Large intestine (tissue), 12 donors: ENCODE measurements around the gene IL22RA1. TPM values are rescaled to one million over a fixed set of nuclear protein-coding genes. Genes with fewer than 3 reads are reported as not detected.

ENCODE experiments used
- DNase-seq, 2 donors: peaks; one replicate each; pipeline versions ENCODE4 v3.0.0 to v3.0.0-alpha.2; 2013
- H3K27ac ChIP-seq: one replicate; pipeline ENCODE4 v1.5.1; 2013; ENCODE audit warnings: low read length
- H3K27me3 ChIP-seq: 2 replicates; pipeline ENCODE4 v1.6.1; 2013; ENCODE audit warnings: low read length; ENCODE audit not compliant: control insufficient read depth, insufficient read depth
- H3K36me3 ChIP-seq: 2 replicates; pipeline ENCODE4 v1.6.1; 2013; ENCODE audit warnings: low read length; ENCODE audit not compliant: control insufficient read depth, insufficient read depth
- H3K4me1 ChIP-seq: one replicate; pipeline ENCODE4 v1.6.1; 2013; ENCODE audit warnings: low read length; ENCODE audit not compliant: control insufficient read depth, insufficient read depth
- H3K4me3 ChIP-seq: one replicate; pipeline ENCODE4 v1.5.1; 2013; ENCODE audit warnings: low read length
- H3K9me3 ChIP-seq: one replicate; pipeline ENCODE4 v1.6.1; 2013; ENCODE audit warnings: mild to moderate bottlenecking, low read depth, low read length, moderate library complexity; ENCODE audit not compliant: control insufficient read depth
- WGBS: methylation state at CpG from one replicate; pipeline ENCODE4 v1.1.5; 2013; ENCODE audit warnings: low lambda C conversion rate; ENCODE audit not compliant: insufficient coverage; 5-methylcytosine and 5-hydroxymethylcytosine counted together
- long read RNA-seq, 11 donors: transcript quantifications; one replicate each; lab custom pipeline, GENCODE V29; 2026
- polyA plus RNA-seq: library from polyadenylated mRNA; unstranded; fragments of 120-200 nt; gene quantifications from one replicate; pipeline ENCODE4 v1.2.1, GENCODE V29; 2013

IL22RA1 gene, protein sequence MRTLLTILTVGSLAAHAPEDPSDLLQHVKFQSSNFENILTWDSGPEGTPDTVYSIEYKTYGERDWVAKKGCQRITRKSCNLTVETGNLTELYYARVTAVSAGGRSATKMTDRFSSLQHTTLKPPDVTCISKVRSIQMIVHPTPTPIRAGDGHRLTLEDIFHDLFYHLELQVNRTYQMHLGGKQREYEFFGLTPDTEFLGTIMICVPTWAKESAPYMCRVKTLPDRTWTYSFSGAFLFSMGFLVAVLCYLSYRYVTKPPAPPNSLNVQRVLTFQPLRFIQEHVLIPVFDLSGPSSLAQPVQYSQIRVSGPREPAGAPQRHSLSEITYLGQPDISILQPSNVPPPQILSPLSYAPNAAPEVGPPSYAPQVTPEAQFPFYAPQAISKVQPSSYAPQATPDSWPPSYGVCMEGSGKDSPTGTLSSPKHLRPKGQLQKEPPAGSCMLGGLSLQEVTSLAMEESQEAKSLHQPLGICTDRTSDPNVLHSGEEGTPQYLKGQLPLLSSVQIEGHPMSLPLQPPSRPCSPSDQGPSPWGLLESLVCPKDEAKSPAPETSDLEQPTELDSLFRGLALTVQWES
- 100 TPM for polyA plus RNA-seq
- long read RNA-seq, donor 1, transcript IL22RA1-201 (7 exons, 2,798 nt) = major isoform, 9 of 9 reads
- long read RNA-seq, donor 1, partial matches to known transcripts = 0 of 9 reads
- long read RNA-seq, donor 1, other reads (novel, unspliced or antisense) = 0 of 9 reads
- long read RNA-seq, donor 2, transcript IL22RA1-201 (7 exons, 2,798 nt) = major isoform, 26 of 82 reads
- long read RNA-seq, donor 2, partial matches to known transcripts = 56 of 82 reads
- long read RNA-seq, donor 2, other reads (novel, unspliced or antisense) = 0 of 82 reads
- long read RNA-seq, donor 3 = 0 reads
- long read RNA-seq, donor 4, partial matches to known transcripts = 0 of 3 reads
- long read RNA-seq, donor 4, other reads (novel, unspliced or antisense) = 0 of 3 reads
- long read RNA-seq, donor 5, transcript IL22RA1-201 (7 exons, 2,798 nt) = major isoform, 10 of 10 reads
- long read RNA-seq, donor 5, partial matches to known transcripts = 0 of 10 reads
- long read RNA-seq, donor 5, other reads (novel, unspliced or antisense) = 0 of 10 reads
- long read RNA-seq, donor 6, transcript IL22RA1-201 (7 exons, 2,798 nt) = major isoform, 24 of 29 reads
- long read RNA-seq, donor 6, partial matches to known transcripts = 5 of 29 reads
- long read RNA-seq, donor 6, other reads (novel, unspliced or antisense) = 0 of 29 reads
- long read RNA-seq, donor 7, transcript IL22RA1-201 (7 exons, 2,798 nt) = major isoform, 5 of 5 reads
- long read RNA-seq, donor 7, partial matches to known transcripts = 0 of 5 reads
- long read RNA-seq, donor 7, other reads (novel, unspliced or antisense) = 0 of 5 reads
- long read RNA-seq, donor 8, transcript IL22RA1-201 (7 exons, 2,798 nt) = major isoform, 30 of 43 reads
- long read RNA-seq, donor 8, partial matches to known transcripts = 13 of 43 reads
- long read RNA-seq, donor 8, other reads (novel, unspliced or antisense) = 0 of 43 reads
- long read RNA-seq, donor 9, transcript IL22RA1-201 (7 exons, 2,798 nt) = major isoform, 16 of 30 reads
- long read RNA-seq, donor 9, partial matches to known transcripts = 14 of 30 reads
- long read RNA-seq, donor 9, other reads (novel, unspliced or antisense) = 0 of 30 reads
- long read RNA-seq, donor 10, transcript IL22RA1-201 (7 exons, 2,798 nt) = major isoform, 26 of 44 reads
- long read RNA-seq, donor 10, partial matches to known transcripts = 13 of 44 reads
- long read RNA-seq, donor 10, other reads (novel, unspliced or antisense) = 5 of 44 reads
- long read RNA-seq, donor 11, transcript IL22RA1-201 (7 exons, 2,798 nt) = major isoform, 7 of 7 reads
- long read RNA-seq, donor 11, partial matches to known transcripts = 0 of 7 reads
- long read RNA-seq, donor 11, other reads (novel, unspliced or antisense) = 0 of 7 reads

DNA sequence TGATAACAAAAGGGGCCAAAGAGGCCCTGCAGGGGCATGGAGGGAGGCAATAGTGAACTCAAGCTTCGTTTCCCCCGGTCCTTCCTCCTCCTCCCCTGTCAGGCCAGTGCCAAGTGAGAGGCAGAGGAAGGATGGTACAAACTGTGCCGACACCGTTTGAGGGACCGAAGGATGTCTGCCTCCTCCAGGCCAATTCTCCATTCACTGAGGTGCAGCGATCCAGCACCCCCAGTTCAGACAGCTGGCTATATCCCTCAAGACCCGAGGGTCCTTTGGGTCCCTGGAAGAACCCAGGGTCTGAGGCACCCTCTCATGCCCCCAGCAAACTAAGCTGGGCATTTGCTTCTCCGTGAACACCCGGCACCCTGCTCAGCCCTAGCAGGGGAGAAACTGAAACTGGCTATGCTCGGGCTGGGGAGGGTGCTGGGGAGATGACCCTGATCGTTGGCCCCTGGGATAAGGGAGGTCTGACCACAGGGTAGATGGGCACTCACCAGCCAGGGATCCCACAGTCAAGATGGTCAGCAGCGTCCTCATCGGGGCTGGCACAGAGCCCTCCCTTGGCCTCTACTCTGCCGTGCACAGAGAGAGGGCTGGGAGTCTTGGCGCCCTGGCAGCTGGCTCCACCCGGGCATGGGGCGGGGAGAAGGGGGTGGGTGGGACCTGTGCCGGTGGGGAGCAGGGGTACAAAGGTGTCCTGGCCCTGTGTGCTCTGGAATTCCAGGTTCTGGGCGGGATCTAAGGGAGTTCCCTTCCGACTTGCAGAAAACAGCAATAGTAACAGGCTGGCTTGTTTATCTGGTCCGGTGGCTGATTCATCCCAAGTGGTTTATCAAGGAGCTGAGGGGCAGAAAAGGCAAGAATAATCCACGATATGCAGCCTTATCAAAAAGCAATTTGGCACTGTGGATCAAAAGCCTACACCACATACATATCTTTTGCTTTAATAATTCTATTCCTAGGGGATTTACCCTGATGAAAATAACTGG lies at the start of gene IL22RA1:
TSS of gene IL22RA1 (minus strand) at position 595 of the 989 bp plus-strand sequence. CDS start at position 537, 58 bp downstream.
- Histone ChIP-seq H3K4me1 (peaks cover 39% of the 10 kb centered on the region), H3K9me3 (no peaks in the 10 kb centered on the region), H3K27ac (peak within 1 kb of the TSS; percentile 95), H3K36me3 (peaks cover 16% of the 10 kb centered on the region), H3K4me3 (peak within 1 kb of the TSS; percentile 85), H3K27me3 (no peaks in the 10 kb centered on the region)
- peak; percentile 92 to 95 for DNase-seq
- WGBS = 0% methylated on average over 1 of the region's 22 CpGs

DNA sequence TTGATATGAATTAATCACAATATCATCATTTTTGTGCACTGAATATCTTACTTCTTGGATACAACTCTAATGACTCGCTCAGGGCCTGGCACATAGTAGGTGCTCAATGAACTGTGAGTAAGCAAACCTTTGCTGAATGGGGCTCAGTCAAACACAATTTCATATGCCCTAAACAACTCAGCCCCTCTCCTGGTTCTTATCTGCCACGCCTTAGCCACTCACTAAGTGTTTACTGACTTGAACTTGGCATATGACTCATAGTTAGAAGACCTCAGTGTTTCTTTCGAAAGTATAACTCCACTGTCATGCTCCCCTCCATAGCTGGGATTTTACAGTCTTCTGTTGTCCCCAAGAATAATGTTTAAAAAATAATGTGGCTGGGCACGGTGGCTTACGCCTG lies 48.9 kb upstream of the IL22RA1 start:
- H3K27me3 ChIP-seq = peaks cover 6% of the 10 kb centered on the region
- H3K36me3 ChIP-seq = no peaks in the 10 kb centered on the region
- H3K4me1 ChIP-seq = peaks cover 31% of the 10 kb centered on the region
- peak; percentile 62 to 80 for DNase-seq
- WGBS = no CpG with 5 or more reads among the region's 5 CpGs
- no peak overlapping the region for H3K4me3 ChIP-seq
- H3K27ac ChIP-seq = peak overlapping the region; percentile 75
- H3K9me3 ChIP-seq = no peaks in the 10 kb centered on the region

DNA sequence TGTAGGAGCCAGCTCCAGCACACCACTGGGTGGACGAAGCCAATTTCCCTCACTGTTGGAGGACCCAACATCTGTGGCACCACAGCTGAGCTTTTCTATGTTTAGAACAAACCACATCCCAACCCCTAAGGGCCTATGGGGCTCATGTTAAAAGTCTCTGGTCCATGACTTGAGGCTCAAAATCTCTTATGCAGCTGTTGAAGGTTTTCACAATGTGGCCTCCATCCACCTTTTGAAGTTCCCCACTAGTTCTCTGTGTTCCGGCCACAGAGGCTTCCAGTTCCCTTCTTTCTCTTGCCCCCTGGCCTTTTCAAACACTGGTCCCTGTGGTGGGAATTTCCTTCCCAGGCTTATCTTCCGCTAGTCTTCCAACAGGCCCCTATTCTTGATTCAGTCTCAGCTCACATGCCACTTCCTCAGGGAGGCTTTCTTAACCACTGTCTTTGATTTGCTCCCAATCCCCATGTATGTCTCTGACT lies 48.1 kb upstream of the IL22RA1 start:
- Histone ChIP-seq H3K4me1 (peaks cover 36% of the 10 kb centered on the region), H3K27ac (peak overlapping the region; percentile 75), H3K4me3 (no peak overlapping the region), H3K9me3 (no peaks in the 10 kb centered on the region), H3K36me3 (no peaks in the 10 kb centered on the region), H3K27me3 (peaks cover 13% of the 10 kb centered on the region)
- no CpG with 5 or more reads among the region's 3 CpGs for WGBS
- DNase-seq = no peak

DNA sequence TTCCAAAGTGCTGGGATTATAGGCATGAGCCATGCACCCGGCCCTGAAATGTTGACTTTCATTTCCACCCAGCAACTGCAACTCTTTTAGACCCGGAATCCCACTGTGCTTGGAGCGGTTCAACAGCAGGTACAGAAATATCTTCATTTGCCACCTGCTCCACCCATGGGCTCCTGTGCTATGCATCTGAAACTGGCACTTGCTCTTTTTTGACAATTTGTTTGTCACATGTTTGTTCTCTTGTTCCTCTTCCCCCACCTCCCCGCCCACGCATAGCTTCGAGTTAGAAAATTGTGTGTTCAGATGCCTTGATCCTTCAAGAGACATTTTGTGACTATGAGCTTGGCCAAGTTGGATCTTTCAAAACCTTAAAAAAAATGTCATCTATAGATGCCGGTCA lies 46.6 kb upstream of the IL22RA1 start:
- Histone ChIP-seq H3K27me3 (peaks cover 13% of the 10 kb centered on the region), H3K9me3 (no peaks in the 10 kb centered on the region), H3K4me3 (no peak overlapping the region), H3K36me3 (no peaks in the 10 kb centered on the region), H3K4me1 (peaks cover 48% of the 10 kb centered on the region), H3K27ac (no peak overlapping the region)
- no peak for DNase-seq
- WGBS = 94% methylated on average over 3 of the region's 7 CpGs

DNA sequence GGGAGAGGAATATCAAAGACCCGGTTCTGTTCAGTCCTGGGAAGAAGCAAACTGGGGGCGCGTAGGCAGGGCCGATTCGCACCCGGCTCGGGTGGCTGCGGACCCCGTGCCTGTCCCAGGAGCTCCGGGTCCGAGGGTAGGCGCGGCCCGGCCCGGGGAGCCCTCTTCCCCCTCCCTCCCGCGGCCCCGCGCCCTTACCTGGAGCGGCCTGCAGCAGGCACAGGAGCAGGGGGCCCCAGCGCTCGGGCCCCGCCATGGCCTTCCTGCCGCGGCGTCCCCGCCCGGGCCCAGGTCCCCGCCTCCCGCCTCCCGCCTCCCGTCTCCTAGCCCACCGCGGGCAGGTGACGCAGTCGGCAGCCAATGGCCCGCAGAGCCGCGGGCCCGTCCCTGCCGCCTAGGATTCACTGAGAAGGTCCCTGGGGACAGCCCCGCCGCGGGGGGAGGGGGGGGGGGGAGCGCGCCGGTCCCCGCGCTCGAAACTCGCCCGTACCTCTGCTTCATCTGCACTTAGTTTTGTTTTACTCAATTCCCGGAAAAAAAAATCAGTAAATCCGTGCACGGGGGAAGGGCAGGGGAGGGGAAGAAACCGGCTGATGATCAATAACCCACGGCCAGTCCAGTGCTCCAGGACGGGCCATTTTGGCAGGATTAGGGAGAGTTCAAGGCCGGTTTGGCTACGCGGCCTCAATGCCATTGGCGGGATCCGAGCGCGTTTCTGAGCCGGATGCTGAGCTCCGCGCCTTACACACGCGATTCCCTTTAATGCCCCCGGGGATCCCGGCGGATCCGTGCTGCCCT lies 44.3 kb upstream of the IL22RA1 start, which contains the start of gene IFNLR1:
TSS of gene IFNLR1 (minus strand) at position 297 of the 798 bp plus-strand sequence. CDS start at position 256, 41 bp downstream.
- H3K9me3 ChIP-seq = peaks cover 2% of the 10 kb centered on the region
- peak within 1 kb of the TSS; percentile 92 for H3K27ac ChIP-seq
- WGBS = no CpG with 5 or more reads among the region's 74 CpGs
- H3K4me1 ChIP-seq = peaks cover 52% of the 10 kb centered on the region
- no peaks in the 10 kb centered on the region for H3K36me3 ChIP-seq
- H3K27me3 ChIP-seq = peaks cover 13% of the 10 kb centered on the region
- peak within 1 kb of the TSS; percentile 70 for H3K4me3 ChIP-seq
- peak; percentile 83 to 90 for DNase-seq

DNA sequence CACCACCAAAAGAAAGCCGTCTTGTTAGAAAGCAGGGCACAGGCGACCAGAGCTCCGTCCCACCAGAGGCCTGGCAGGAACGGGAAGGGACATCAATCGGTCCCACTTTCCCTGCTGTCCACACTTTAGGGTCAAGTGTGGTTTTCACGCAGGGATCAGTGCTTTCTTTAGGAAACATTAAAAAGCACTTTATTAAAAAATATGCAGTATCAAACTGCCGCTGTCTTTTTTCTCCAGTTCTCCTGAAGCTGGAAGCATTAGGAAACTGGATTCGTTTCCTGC lies 43.7 kb upstream of the IL22RA1 start:
- WGBS = no CpG with 5 or more reads among the region's 8 CpGs
- no peak for DNase-seq
- Histone ChIP-seq H3K9me3 (peaks cover 2% of the 10 kb centered on the region), H3K27ac (peak overlapping the region; percentile 92), H3K36me3 (peaks cover under 1% of the 10 kb centered on the region), H3K4me3 (peak overlapping the region; percentile 70), H3K27me3 (peaks cover 13% of the 10 kb centered on the region), H3K4me1 (peaks cover 50% of the 10 kb centered on the region)

DNA sequence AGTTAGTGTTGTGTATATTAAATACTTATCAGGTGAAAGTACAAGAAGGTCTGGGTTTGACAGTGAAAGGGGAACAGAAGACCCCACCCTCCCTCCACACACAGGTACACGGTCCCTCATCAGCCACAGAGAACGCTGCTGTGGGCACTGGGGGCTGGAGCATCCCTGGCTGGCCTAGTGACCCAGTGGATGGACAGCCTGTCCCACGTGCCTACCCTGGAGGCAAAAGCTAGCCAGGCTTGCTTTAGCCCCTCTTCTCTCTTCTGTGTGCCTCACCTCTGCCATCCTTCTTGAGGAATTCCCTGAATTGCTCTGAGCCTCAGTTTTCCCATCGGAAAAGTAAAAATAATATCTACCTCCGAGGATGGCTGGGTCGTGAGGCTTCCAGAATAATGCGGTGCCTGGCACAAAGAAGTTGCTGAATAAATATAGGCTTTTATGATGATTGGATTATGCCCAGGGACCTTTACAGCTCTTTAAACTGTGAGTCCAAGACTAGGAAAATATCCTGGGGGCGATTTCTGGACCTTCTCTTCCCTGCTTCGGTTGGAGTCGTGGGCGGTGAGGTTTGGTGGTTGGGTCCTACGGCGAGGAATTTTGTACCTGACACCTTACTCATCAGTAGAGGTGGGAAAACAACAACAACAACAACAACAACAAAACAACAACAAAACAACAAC lies 43.2 kb upstream of the IL22RA1 start:
- no CpG with 5 or more reads among the region's 13 CpGs for WGBS

More for the DNA sequence above, 43.2 kb upstream of the IL22RA1 start:
- Histone ChIP-seq H3K9me3 (peaks cover 2% of the 10 kb centered on the region), H3K36me3 (peaks cover 6% of the 10 kb centered on the region), H3K27me3 (peaks cover 13% of the 10 kb centered on the region), H3K27ac (peak overlapping the region; percentile 92), H3K4me3 (peak overlapping the region; percentile 70), H3K4me1 (peaks cover 46% of the 10 kb centered on the region)
- DNase-seq = peak in 1 of 2 donors; percentile 50
